ENCODE data around the gene GPM6B.

GPM6B gene, protein sequence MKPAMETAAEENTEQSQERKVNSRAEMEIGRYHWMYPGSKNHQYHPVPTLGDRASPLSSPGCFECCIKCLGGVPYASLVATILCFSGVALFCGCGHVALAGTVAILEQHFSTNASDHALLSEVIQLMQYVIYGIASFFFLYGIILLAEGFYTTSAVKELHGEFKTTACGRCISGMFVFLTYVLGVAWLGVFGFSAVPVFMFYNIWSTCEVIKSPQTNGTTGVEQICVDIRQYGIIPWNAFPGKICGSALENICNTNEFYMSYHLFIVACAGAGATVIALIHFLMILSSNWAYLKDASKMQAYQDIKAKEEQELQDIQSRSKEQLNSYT

DNA sequence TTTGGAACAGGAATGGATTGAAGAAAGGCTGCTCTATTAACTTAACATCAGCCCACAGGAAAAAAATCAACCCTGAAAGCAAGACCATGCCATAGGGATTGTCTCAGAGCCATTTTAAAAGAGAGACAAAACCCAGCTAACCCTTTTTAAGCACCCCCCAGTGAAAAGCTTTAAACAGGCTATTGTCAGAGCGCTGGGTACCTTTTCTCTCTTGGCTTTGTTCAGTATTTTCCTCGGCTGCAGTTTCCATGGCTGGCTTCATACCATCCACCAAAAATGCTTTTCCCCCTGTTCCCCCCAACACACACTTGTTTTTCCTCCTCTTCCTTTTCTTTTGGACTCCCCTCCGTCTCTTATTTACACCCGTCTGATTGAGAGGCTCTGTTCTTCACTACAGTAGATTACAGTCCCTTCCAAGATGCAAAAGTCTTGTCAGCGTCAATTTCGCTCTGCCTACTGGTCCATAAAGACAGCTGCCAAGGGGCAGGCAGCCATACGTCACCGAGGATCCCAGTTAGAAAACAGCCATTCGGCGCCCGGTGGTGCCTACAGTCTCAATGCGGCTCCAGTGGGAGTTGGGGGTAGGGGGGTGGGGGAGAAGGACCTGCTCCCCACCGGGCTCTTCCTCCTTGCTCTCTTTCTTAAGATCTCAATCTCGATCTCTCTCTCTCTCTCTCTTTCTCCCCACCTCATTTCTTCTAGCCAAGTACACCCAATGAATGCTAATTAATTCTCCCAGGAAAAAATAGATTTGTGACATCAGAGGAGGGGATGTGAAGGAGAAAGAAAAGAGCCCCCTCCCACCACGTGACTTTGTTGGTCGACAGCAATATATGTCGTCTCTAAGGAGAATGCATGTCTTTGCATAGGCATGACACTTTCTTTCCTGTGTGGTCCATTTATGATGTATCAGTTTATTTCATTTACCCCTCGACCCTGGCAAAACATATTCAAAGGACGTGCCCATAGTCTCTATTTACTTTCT lies at the start of gene GPM6B:
Gene GPM6B (minus strand): TSS at position 451 of the 985 bp plus-strand sequence. CDS start 189 bp downstream, at position 262.
- no peaks in the 10 kb centered on the region for H3K36me3 Mint-ChIP-seq
- H3K27ac Mint-ChIP-seq, result no peak within 1 kb of the TSS
- no peaks in the 10 kb centered on the region for H3K9me3 Mint-ChIP-seq
- DNase-seq (ENCODE audit: low spot score in 2 of 2), result no peak
- H3K4me1 Mint-ChIP-seq, result no peaks in the 10 kb centered on the region
- ATAC-seq, result no peak
- no peak within 1 kb of the TSS for H3K4me3 Mint-ChIP-seq

DNA sequence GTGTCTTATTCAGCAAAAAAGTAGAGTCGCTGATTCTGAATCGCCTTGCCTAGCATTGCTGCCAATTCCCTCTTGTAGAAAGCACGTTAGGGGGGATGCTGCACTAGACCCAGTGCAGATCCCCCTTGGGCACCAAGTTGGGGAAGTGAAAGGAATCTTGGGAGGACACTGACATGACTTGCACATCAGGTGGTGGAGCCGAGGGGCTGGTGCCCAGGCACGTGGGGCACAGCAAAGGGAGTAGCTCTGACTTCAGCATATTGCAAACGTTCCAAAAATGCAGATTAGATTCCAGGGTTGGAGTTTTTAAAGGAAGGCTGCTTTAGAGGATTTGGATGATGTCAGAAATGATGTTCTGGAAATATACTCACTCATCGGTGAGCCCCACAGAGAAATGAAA lies 47.4 kb upstream of the GPM6B start:
- H3K36me3 Mint-ChIP-seq, result no peaks in the 10 kb centered on the region
- ATAC-seq (no peak), DNase-seq (ENCODE audit: low spot score in 2 of 2) (no peak)
- H3K27ac Mint-ChIP-seq, result no peak overlapping the region
- H3K4me3 Mint-ChIP-seq, result no peak overlapping the region
- H3K9me3 Mint-ChIP-seq, result no peaks in the 10 kb centered on the region
- no peaks in the 10 kb centered on the region for H3K4me1 Mint-ChIP-seq

DNA sequence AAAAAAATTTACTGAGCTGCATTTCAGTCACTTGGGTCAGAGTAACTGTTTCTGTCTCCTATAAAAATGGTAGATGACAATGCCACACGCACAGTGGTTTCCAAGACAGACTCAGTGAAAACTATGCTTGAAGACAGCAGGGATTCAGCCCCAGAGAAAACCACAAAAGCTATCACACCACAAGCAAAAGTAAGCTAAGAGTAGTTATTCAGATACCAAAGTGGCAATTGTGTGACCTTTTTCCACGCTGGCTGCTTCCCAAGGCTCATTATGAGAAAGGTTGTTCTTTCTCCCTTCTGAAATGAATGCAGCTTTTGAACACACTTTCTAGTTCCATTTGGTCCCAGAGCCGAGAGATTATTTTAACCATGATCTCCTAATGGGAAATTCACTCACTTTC lies 46.4 kb upstream of the GPM6B start:
- no peaks in the 10 kb centered on the region for H3K36me3 Mint-ChIP-seq
- H3K9me3 Mint-ChIP-seq, result no peaks in the 10 kb centered on the region
- H3K4me1 Mint-ChIP-seq, result no peaks in the 10 kb centered on the region
- ATAC-seq (no peak), DNase-seq (ENCODE audit: low spot score in 2 of 2) (no peak)
- H3K4me3 Mint-ChIP-seq, result no peak overlapping the region
- no peak overlapping the region for H3K27ac Mint-ChIP-seq

DNA sequence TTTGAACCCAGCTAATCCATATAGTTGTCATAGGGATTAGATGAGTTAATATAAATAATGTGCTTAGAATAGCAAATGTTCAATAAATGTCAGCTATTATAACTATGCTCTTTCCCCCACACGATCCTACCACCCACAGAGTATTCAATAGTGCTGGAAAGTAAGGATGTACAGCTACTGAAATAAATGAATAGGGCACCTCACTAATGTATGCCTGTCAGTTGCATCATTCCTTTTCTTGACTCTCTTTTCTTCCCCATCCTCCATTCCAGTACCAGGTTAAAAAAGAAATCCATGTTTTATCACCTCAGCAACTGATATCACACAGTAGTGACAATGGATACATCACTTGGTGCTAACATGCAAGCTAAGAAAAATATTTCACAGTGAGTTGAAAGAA lies 42.8 kb upstream of the GPM6B start:
- no peak for ATAC-seq
- DNase-seq (ENCODE audit: low spot score in 2 of 2), result no peak
- Mint-ChIP-seq H3K36me3 (no peaks in the 10 kb centered on the region), H3K27ac (no peak overlapping the region), H3K9me3 (no peaks in the 10 kb centered on the region), H3K4me3 (no peak overlapping the region), H3K4me1 (no peaks in the 10 kb centered on the region)

DNA sequence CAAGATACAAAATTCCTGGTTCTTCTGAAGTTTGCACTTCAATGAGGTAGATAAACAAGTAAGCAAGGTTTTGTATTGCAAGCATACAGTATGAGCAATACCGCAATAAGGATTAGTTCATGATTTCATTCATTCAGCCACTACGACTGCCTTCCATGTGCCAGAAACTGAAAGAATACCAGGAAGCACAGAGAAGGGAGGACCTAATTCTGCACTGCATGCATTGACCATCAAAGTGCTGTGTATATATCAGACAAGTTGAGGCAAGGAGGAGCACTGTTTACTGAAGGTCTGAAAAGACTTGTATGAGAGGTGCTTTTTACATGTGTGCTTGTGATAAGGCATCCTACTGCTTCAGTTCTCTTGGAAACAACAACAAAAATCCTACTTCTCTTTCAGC lies 40.9 kb upstream of the GPM6B start:
- Mint-ChIP-seq H3K9me3 (no peaks in the 10 kb centered on the region), H3K36me3 (no peaks in the 10 kb centered on the region), H3K4me1 (no peaks in the 10 kb centered on the region), H3K4me3 (no peak overlapping the region), H3K27ac (no peak overlapping the region)
- DNase-seq (ENCODE audit: low spot score in 2 of 2), result no peak
- no peak for ATAC-seq

DNA sequence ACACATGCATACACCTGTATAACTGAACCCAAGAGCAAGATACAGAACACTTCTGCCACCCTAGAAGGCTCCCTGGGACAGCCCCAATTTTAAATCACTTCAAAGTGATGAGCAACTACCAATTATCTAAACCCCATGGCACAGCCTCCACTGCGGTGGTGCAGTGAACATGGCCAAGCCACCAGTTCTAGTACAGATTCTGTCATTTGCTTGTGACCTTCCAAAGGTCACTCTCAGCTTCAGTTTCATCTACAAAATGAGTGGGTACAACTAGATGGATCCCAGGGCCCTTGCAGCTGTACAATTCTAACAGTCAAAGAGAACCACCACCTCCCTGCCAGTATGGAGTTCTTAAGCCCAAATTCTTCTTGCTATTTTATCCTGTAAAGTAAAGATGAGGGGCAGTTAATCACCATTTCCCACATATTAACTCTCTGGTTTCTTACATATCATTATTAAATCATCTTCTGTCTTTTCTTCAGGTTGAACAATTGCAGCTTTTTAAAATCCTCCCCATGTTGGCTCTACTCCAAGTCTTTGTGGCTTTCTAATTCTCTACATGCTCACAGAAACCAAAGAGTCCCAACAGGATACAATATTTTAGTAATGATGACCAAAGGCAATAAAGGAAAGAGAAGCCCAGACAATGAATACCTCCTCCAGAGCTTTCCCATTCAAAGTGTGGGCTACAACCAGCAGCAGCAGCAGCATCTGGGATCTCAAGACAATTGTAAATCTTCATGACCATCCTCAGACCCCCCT lies 39.0 kb upstream of the GPM6B start:
- ATAC-seq (no peak), DNase-seq (ENCODE audit: low spot score in 2 of 2) (no peak)
- no peaks in the 10 kb centered on the region for H3K9me3 Mint-ChIP-seq
- H3K4me3 Mint-ChIP-seq, result no peak overlapping the region
- H3K27ac Mint-ChIP-seq, result no peak overlapping the region
- H3K36me3 Mint-ChIP-seq, result no peaks in the 10 kb centered on the region
- H3K4me1 Mint-ChIP-seq, result no peaks in the 10 kb centered on the region

DNA sequence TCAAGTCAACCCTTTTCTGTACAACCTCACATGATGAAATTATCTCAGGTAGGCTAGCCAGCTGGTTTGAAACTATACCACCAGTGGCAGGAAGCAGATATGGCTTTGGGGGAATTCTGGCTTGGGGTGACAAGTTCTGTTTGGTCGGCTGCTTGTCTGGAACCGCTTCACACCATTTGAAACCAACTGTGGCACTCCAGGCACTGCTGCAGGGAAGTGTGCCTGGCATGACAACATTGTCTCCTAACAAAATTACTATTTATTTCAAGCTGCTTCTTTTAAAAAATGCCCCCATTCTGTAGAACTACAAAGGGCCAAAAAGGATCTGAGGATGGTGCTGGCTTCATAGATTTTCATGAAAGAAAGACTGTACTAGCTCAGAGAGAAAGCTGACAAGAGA lies 37.1 kb upstream of the GPM6B start:
- ATAC-seq (no peak), DNase-seq (ENCODE audit: low spot score in 2 of 2) (no peak)
- Mint-ChIP-seq H3K36me3 (no peaks in the 10 kb centered on the region), H3K4me3 (no peak overlapping the region), H3K27ac (no peak overlapping the region), H3K9me3 (no peaks in the 10 kb centered on the region), H3K4me1 (no peaks in the 10 kb centered on the region)

DNA sequence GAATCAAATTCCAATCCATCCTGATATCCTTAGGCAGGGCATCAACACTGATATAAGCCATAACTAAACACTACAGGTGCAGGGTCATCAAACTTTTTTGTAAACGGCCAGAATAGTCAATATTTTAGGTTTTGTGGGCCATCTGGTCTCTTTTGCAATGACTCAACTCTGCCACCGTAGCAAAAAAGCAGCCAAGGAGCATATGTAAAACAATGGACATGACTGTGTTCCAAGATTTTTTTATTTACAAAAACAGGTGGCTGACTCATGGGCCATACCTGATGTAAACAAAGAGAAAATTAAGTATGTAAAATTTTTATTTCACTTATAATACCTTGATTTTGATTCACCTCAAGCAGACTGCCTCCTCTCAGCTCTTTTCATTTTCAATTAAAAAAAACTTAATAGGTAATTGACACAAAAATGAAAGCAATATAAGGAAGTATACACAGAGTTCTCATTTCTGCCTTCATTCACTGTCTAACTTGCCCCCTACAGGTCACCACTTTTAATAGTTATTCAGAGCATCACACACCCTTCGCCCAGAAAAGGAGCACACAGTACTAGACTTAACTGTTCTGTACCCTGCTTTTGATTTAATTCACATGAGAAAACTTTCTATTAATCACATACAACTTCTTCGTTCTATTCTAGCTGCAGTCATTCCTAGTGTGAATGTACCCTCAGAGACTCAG lies 35.3 kb upstream of the GPM6B start:
- Mint-ChIP-seq H3K36me3 (no peaks in the 10 kb centered on the region), H3K4me3 (no peak overlapping the region), H3K27ac (no peak overlapping the region), H3K9me3 (no peaks in the 10 kb centered on the region), H3K4me1 (no peaks in the 10 kb centered on the region)
- ATAC-seq (no peak), DNase-seq (ENCODE audit: low spot score in 2 of 2) (no peak)

DNA sequence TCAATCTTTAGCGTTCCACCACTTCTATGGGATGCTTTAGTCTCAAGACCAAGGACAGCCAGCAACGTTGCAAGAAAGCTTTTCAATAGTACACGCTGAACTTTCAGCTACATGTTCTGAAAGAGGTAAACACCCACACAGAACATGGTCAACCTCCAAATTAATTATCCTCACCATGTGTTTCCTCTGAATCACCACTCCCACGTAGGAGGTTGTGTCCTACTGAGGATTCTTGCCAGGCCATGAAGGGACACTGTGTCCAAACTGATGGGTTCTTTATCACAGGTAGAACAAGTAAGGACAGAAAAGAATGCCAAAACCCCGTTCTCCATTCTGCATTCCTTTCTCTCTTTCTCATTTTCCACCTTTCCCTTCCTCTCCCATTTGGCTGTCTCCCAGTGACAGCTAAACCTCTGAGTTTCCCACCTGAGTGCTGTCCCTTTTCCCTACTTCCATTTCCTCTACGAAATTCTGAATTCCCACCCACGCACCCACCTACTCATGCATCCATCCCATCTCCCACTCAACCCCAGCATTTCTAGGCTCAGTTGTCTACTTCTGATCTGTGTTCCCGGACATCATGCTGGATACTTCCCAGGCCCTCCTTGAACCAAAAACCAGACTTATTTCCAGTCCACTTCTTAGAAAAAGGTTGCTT lies 29.0 kb upstream of the GPM6B start:
- Mint-ChIP-seq H3K4me3 (no peak overlapping the region), H3K36me3 (no peaks in the 10 kb centered on the region), H3K27ac (no peak overlapping the region), H3K9me3 (no peaks in the 10 kb centered on the region), H3K4me1 (peaks cover 5% of the 10 kb centered on the region)
- ATAC-seq (no peak), DNase-seq (ENCODE audit: low spot score in 2 of 2) (no peak)

DNA sequence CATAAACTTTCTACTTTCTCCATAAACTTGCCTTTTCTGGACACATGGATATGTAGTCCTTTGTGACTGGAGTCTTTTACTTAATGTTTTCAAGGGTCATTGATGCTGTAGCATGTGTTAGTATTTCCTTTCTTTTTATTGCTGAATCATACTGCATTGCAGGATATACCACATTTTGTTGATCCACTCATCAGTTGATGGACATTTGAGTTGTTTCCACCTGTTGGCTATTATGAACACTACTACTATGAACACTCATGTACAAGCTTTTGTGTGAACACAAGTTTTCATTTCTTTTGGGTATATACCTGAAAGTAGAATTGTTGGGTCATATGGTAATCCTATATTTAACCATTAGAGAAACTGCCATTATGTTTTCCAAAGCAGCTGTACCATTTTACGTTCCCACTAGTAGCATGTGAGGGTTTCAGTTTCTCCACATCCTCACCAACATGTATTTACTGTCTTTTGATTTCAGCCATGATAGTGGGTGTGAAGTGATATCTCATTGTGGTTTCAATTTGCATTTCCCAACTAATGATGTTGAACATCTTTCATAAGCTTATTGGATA lies 26.3 kb upstream of the GPM6B start:
- DNase-seq (ENCODE audit: low spot score in 2 of 2) (no peak), ATAC-seq (no peak)
- H3K36me3 Mint-ChIP-seq, result no peaks in the 10 kb centered on the region
- no peak overlapping the region for H3K27ac Mint-ChIP-seq
- peaks cover 5% of the 10 kb centered on the region for H3K4me1 Mint-ChIP-seq
- H3K9me3 Mint-ChIP-seq, result no peaks in the 10 kb centered on the region
- H3K4me3 Mint-ChIP-seq, result no peak overlapping the region

DNA sequence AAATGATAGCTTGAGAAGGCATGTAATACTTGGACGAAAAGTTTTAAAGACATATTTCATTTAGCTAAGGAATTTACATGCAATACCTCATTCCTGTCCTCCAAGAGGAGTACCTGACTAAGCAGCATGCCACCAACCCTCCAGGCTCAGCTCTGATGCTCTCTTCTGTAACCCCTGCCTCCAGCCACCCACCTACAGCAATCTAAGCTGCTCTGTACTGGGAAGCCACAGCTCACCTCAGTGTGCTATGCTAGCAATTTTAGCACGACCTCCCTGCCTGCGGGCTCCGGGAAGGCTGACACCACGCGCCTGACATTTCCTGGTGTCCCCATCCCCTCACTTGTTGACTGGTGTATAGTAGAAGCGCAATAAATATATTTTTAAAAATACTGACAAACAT lies 23.2 kb upstream of the GPM6B start:
- Mint-ChIP-seq H3K9me3 (no peaks in the 10 kb centered on the region), H3K36me3 (no peaks in the 10 kb centered on the region), H3K4me1 (peaks cover 5% of the 10 kb centered on the region), H3K4me3 (no peak overlapping the region), H3K27ac (no peak overlapping the region)
- DNase-seq (ENCODE audit: low spot score in 2 of 2) (no peak), ATAC-seq (no peak)

DNA sequence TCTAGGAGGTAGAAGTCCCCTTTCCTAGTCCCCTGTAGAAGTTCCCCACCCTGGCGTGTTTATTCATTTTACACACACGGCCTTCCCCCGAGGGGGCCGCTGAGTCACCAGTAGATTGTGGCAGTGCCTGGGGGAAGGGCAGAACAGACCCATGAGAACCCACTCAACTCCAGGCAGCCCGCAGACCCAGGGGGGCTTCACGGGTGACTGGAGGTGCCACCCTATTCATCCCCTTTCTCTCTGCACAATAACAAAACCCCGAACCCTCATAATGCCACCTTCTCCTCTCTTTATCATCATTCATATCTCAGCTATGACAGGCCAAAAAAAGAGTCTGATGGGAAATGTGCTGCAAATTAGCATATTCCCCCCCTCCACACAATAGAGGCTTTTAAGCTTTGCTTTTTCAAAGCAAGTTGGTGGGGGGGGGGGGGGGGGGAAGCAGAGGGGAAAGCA lies 20.4 kb upstream of the GPM6B start:
- Mint-ChIP-seq H3K9me3 (no peaks in the 10 kb centered on the region), H3K27ac (no peak overlapping the region), H3K4me3 (no peak overlapping the region), H3K36me3 (no peaks in the 10 kb centered on the region), H3K4me1 (peaks cover 5% of the 10 kb centered on the region)
- DNase-seq (ENCODE audit: low spot score in 2 of 2) (no peak), ATAC-seq (no peak)

DNA sequence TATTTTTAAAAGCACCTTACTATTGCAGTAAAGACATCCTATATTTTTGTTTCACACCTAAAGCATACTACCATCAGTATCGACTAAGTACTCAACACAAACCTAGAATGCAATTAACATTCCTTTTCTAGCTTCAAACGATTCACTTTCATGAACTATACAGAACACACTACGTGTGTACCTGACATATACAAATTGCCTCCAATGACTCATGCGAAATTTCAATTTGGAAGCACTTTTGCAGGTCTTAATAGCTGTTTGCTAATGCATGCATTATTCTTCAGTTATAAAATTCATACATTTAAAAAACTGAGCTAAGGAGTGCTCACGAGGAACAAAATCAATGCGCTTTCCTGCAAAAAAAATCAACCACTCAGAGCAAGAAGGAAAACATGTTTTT lies 19.7 kb upstream of the GPM6B start:
- no peak for ATAC-seq
- Mint-ChIP-seq H3K4me1 (peaks cover 1% of the 10 kb centered on the region), H3K36me3 (no peaks in the 10 kb centered on the region), H3K27ac (no peak overlapping the region), H3K4me3 (no peak overlapping the region), H3K9me3 (no peaks in the 10 kb centered on the region)
- DNase-seq (ENCODE audit: low spot score in 2 of 2), result no peak

DNA sequence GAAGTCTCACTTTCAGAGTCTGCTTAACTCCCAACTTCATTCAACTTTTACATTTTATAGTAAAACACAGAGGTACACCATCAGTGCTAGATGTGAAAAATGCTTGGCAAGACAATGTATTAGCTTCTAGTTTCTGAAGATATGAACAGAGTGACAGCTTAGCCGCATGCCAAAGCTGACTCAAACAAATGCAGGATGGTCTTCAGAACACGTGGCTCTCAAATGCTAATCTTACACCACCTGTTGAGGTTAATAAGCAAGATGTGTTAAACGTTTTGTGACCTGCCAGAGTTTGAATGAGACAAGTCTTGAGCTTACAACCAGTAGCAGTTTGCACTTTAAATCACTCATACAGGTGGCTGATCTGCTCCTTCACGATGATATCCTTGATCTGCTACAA lies 18.9 kb upstream of the GPM6B start:
- ATAC-seq, result no peak
- Mint-ChIP-seq H3K9me3 (no peaks in the 10 kb centered on the region), H3K27ac (no peak overlapping the region), H3K4me1 (no peaks in the 10 kb centered on the region), H3K36me3 (no peaks in the 10 kb centered on the region), H3K4me3 (no peak overlapping the region)
- no peak for DNase-seq (ENCODE audit: low spot score in 2 of 2)

Measured in stimulated activated effector memory CD8-positive, alpha-beta T cell treated with anti-CD3 and anti-CD28 coated beads, Interleukin-12 subunit alpha, Interleukin-12 subunit beta, amount 100 ng/mL, for 72 hours (primary cell).